K562 (cell line): Measurements from ENCODE around the gene LRRC9.

Source experiments
- HMG20A ChIP-seq: fragments of 450-650 bp; formaldehyde crosslinking; conservative IDR thresholded peaks from 2 replicates; pipeline ENCODE4 v1.4.0; 2020; ENCODE audit warnings: mild to moderate bottlenecking, mixed read lengths
- MYNN ChIP-seq, 2 experiments: sonication (generic); formaldehyde crosslinking in 1 of 2; IDR thresholded peaks; 2 replicates each; pipeline versions ENCODE4 v1.5.0 to v1.6.1; 2016 to 2020; ENCODE audit warnings: antibody characterized with exemption in 1 of 2, missing genetic modification reagents in 1 of 2
- SP2 ChIP-seq: IDR thresholded peaks from 2 replicates; pipeline ENCODE4 v1.6.1; 2011; ENCODE audit warnings: mild to moderate bottlenecking, low read depth, low read length, moderate library complexity; ENCODE audit not compliant: poor library complexity, severe bottlenecking; ENCODE audit errors: extremely low read depth
- ZSCAN29 ChIP-seq: fragments of 450-650 bp; IDR thresholded peaks from 2 replicates; pipeline ENCODE4 v1.6.1; 2017

DNA sequence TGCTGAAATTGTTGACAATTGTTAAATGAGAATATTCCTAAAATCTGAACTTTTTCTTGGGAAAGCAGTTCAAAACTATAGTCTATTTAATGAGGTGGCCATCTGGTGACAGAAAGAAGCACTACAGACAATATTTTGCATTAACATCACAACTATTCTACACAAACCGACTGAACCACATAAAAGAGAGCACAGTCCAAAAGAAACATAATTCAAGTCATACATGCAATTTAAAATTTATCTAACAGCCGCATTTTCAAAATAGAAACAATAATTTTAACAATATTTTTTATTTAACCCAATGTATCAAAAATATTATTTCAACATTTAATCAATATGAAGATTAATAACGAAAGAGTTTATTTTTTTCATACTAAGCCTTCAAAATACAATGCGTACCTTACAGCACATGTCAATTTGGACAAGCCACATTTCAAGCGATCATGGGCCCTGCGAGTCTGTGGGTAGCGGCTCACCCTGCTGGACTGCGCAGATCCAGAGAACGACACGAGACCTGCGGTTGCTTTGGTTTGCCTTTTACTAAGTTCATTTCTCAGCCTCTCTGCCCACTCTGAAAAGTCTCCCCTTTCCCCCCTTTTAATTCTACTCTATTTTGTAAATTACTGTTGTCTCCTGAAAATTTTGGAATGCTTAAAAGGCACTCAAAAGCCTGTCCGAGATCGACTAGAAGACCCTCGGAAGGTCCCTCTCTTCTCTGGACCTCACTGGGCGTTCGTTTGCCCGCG, 947 bp upstream of the LRRC9 start:
- no peak for TF ChIP-seq ZSCAN29
- TF ChIP-seq MYNN (IDR thresholded peaks at IDR 0.05) = no peak
- TF ChIP-seq MYNN (CRISPR knock-in tag; IDR thresholded peaks at IDR 0.05) = no peak
- TF ChIP-seq HMG20A (CRISPR knock-in tag) = no peak
- no peak for TF ChIP-seq SP2
